ENCODE data around the gene AGAP5. TPM values are rescaled to one million over a fixed set of nuclear protein-coding genes. Genes with fewer than 3 reads are reported as not detected.

AGAP5 gene
- total and polyA plus RNA-seq, 9 of the 15 experiments (the other 6 are each of a cell fraction or from before 2014, with no cell fraction given), result 0.32 to 7.5 (median 5.3) TPM

GRCh38 chr10:73730153-73730906, 32.4 kb upstream of the AGAP5 start (continued):
- TF ChIP-seq ZNF395 (CRISPR knock-in tag; IDR thresholded peaks at IDR 0.05) (peak; percentile 94), BDP1 (IDR thresholded peaks at IDR 0.05; ENCODE audit: insufficient read depth, insufficient read length) (no peak), ZNF584 (CRISPR knock-in tag; IDR thresholded peaks at IDR 0.05; ENCODE audit: low read depth) (no peak), BACH1 (tag; IDR thresholded peaks at IDR 0.05) (no peak), ZFP30 (CRISPR knock-in tag; IDR thresholded peaks at IDR 0.05; ENCODE audit: borderline replicate concordance) (no peak), RBM22 (IDR thresholded peaks at IDR 0.05; ENCODE audit: low read depth, low read length, poor library complexity, severe bottlenecking) (no peak), TAF1 (IDR thresholded peaks at IDR 0.05; ENCODE audit: control insufficient read depth, extremely low read depth, insufficient read depth, low read length, severe bottlenecking) (peak; percentile 99), E2F8 (IDR thresholded peaks at IDR 0.05; ENCODE audit: low read depth, partially characterized antibody) (peak; percentile 94), KAT8 (IDR thresholded peaks at IDR 0.05; ENCODE audit: low read depth) (no peak), FOXP1 (CRISPR knock-in tag; IDR thresholded peaks at IDR 0.05) (peak; percentile 93; the same call in 1 of the 2 replicates), HCFC1 (IDR thresholded peaks at IDR 0.05; ENCODE audit: low read depth, low read length) (peak; percentile 85), MTA1 (IDR thresholded peaks at IDR 0.05; ENCODE audit: borderline replicate concordance) (peak; percentile 95), SFPQ (IDR thresholded peaks at IDR 0.05; ENCODE audit: low read depth, low read length) (no peak), ARHGAP35 (IDR thresholded peaks at IDR 0.05; ENCODE audit: partially characterized antibody) (no peak), MBD2 (IDR thresholded peaks at IDR 0.05; ENCODE audit: borderline replicate concordance, low read depth) (peak; percentile 92), ZNF444 (CRISPR knock-in tag; IDR thresholded peaks at IDR 0.05) (no peak), ASH1L (IDR thresholded peaks at IDR 0.05; ENCODE audit: borderline replicate concordance, low read depth, partially characterized antibody) (no peak)
- TF ChIP-seq, protein P1, sequence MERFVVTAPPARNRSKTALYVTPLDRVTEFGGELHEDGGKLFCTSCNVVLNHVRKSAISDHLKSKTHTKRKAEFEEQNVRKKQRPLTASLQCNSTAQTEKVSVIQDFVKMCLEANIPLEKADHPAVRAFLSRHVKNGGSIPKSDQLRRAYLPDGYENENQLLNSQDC (CRISPR knock-in tag; IDR thresholded peaks at IDR 0.05), result no peak
- TF ChIP-seq, protein P2, sequence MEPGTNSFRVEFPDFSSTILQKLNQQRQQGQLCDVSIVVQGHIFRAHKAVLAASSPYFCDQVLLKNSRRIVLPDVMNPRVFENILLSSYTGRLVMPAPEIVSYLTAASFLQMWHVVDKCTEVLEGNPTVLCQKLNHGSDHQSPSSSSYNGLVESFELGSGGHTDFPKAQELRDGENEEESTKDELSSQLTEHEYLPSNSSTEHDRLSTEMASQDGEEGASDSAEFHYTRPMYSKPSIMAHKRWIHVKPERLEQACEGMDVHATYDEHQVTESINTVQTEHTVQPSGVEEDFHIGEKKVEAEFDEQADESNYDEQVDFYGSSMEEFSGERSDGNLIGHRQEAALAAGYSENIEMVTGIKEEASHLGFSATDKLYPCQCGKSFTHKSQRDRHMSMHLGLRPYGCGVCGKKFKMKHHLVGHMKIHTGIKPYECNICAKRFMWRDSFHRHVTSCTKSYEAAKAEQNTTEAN (CRISPR knock-in tag; IDR thresholded peaks at IDR 0.05), result no peak
